Neural cell (in vitro differentiated cells): ENCODE measurements around the gene LYAR. TPM values are rescaled to one million over a fixed set of nuclear protein-coding genes. Genes with fewer than 3 reads are reported as not detected.

Experiments used
- H2AFZ ChIP-seq: fragments of 200-600, 300-800 bp; sonication (generic), shearing (Covaris generic); 2 replicates; pipeline ENCODE4 v1.6.0; 2014; ENCODE audit warnings: low read depth, mild to moderate bottlenecking, antibody characterized with exemption, low read length, moderate library complexity
- H3F3A ChIP-seq: fragments of 200-600 bp; shearing (Covaris generic); 2 replicates; pipeline ENCODE4 v1.6.1; 2016; ENCODE audit warnings: mild to moderate bottlenecking, moderate library complexity, mixed read lengths, antibody characterized with exemption, low read length; ENCODE audit not compliant: insufficient read depth, poor library complexity, severe bottlenecking
- H3K27ac ChIP-seq: fragments of 200-600, 300-800 bp; sonication (generic), shearing (Covaris generic); 2 replicates; pipeline ENCODE4 v1.5.1; 2014; ENCODE audit warnings: mild to moderate bottlenecking, low read length, moderate library complexity
- H3K27me3 ChIP-seq: fragments of 300-800, 200-600 bp; sonication (generic), shearing (Covaris generic); 2 replicates; pipeline ENCODE4 v1.6.0; 2014; ENCODE audit warnings: mild to moderate bottlenecking, low read depth, low read length, moderate library complexity; ENCODE audit not compliant: insufficient read depth
- H3K36me3 ChIP-seq: fragments of 300-800, 200-600 bp; sonication (generic), shearing (Covaris generic); 2 replicates; pipeline ENCODE4 v1.5.1; 2014; ENCODE audit warnings: mild to moderate bottlenecking, antibody characterized with exemption, low read length, moderate library complexity; ENCODE audit not compliant: insufficient read depth
- H3K4me2 ChIP-seq: fragments of 300-800, 200-600 bp; sonication (generic), shearing (Covaris generic); 2 replicates; pipeline ENCODE4 v1.6.0; 2014; ENCODE audit warnings: mild to moderate bottlenecking, low read length
- H3K4me3 ChIP-seq: fragments of 300-800, 200-600 bp; sonication (generic), shearing (Covaris generic); 2 replicates; pipeline ENCODE4 v1.5.1; 2014; ENCODE audit warnings: mild to moderate bottlenecking, low read length, moderate library complexity
- H3K79me2 ChIP-seq: fragments of 200-600 bp; shearing (Covaris generic); replicated peaks from 2 replicates; pipeline ENCODE4 v1.6.0; 2014; ENCODE audit warnings: mild to moderate bottlenecking, low read length, moderate library complexity; ENCODE audit not compliant: insufficient read depth
- H3K9ac ChIP-seq: fragments of 300-800, 200-600 bp; sonication (generic), shearing (Covaris generic); 2 replicates; pipeline ENCODE4 v1.6.1; 2016; ENCODE audit warnings: mild to moderate bottlenecking, low read length, mixed read lengths
- H3K9me2 ChIP-seq: fragments of 200-600 bp; shearing (Covaris generic); 2 replicates; pipeline ENCODE4 v1.6.1; 2016; ENCODE audit warnings: mild to moderate bottlenecking, low read length, mixed read lengths; ENCODE audit not compliant: insufficient read depth
- H3K9me3 ChIP-seq: fragments of 200-600, 300-800 bp; sonication (generic), shearing (Covaris generic); 2 replicates; pipeline ENCODE4 v1.6.1; 2016; ENCODE audit warnings: mild to moderate bottlenecking, mixed run types, low read length, moderate library complexity, mixed read lengths
- H4K20me1 ChIP-seq: fragments of 200-600 bp; shearing (Covaris generic); 2 replicates; pipeline ENCODE4 v1.6.1; 2016; ENCODE audit warnings: mild to moderate bottlenecking, mixed run types; ENCODE audit not compliant: insufficient read depth
- CTCF ChIP-seq: fragments of 450-650 bp; IDR thresholded peaks from 2 replicates; pipeline ENCODE4 v1.5.1; 2014; ENCODE audit warnings: antibody characterized with exemption, mild to moderate bottlenecking, moderate library complexity; ENCODE audit not compliant: poor library complexity, severe bottlenecking
- EP300 ChIP-seq: fragments of 450-650 bp; conservative IDR thresholded peaks from 2 replicates; pipeline ENCODE4 v1.6.1; 2014; ENCODE audit warnings: antibody characterized with exemption, mild to moderate bottlenecking, moderate library complexity; ENCODE audit not compliant: poor library complexity, severe bottlenecking
- EZH2 ChIP-seq: fragments of 200-600, 300-800 bp; shearing (Covaris generic), sonication (generic); IDR thresholded peaks from 2 replicates; pipeline ENCODE4 v1.6.1; 2014; ENCODE audit warnings: antibody characterized with exemption, low read length, borderline replicate concordance, mild to moderate bottlenecking; ENCODE audit not compliant: insufficient read depth, poor library complexity, severe bottlenecking
- MXI1 ChIP-seq: fragments of 450-650 bp; conservative IDR thresholded peaks from 2 replicates; pipeline ENCODE4 v1.6.1; 2014; ENCODE audit warnings: antibody characterized with exemption, mild to moderate bottlenecking; ENCODE audit not compliant: poor library complexity, severe bottlenecking
- POLR2AphosphoS5 ChIP-seq: IDR thresholded peaks from 2 replicates; pipeline ENCODE4 v1.6.1; 2012
- RAD21 ChIP-seq: fragments of 450-650 bp; conservative IDR thresholded peaks from 2 replicates; pipeline ENCODE4 v1.6.1; 2014; ENCODE audit warnings: antibody characterized with exemption, mild to moderate bottlenecking, moderate library complexity
- REST ChIP-seq: IDR thresholded peaks from 2 replicates; pipeline ENCODE4 v1.6.1; 2012; ENCODE audit warnings: borderline replicate concordance
- SMC3 ChIP-seq: fragments of 450-650 bp; conservative IDR thresholded peaks from 2 replicates; pipeline ENCODE4 v1.6.1; 2014; ENCODE audit warnings: antibody characterized with exemption, mild to moderate bottlenecking, moderate library complexity; ENCODE audit not compliant: poor library complexity
- TAF1 ChIP-seq: IDR thresholded peaks from 2 replicates; pipeline ENCODE4 v1.6.1; 2012; ENCODE audit warnings: low read depth
- polyA minus RNA-seq: library from RNA; depleted of rRNA, polyadenylated mRNA; stranded (reverse); fragments of >200 nt; gene quantifications from 2 replicates; pipeline ENCODE4 v1.2.3, GENCODE V29; 2014
- polyA plus RNA-seq: library from polyadenylated mRNA; depleted of rRNA; stranded (reverse); fragments of >200 nt; gene quantifications from 2 replicates; pipeline ENCODE4 v1.2.3, GENCODE V29; 2014

The LYAR gene
- polyA plus RNA-seq: 10.0 and 14.7 TPM in 2 replicates
- polyA minus RNA-seq: 8.8 and 9.7 TPM in 2 replicates

- no peaks in the 10 kb centered on the region for H3K27me3 ChIP-seq
- TF ChIP-seq RAD21: peak; percentile 54
- peak; percentile 23 for TF ChIP-seq EP300
- peak; percentile 83 for TF ChIP-seq TAF1
- TF ChIP-seq REST: peak; percentile 62
- peak; percentile 43 for TF ChIP-seq SMC3
- TF ChIP-seq MXI1: peak; percentile 99
- TF ChIP-seq POLR2AphosphoS5: peak; percentile 97
- peak; percentile 19 for TF ChIP-seq CTCF
- no peak for TF ChIP-seq EZH2
- H3K9me2 ChIP-seq: no peaks in the 10 kb centered on the region
- H3K79me2 ChIP-seq: peaks cover 50% of the 10 kb centered on the region
- peak within 1 kb of the TSS; percentile 90 for H2AFZ ChIP-seq
- peak within 1 kb of the TSS; percentile 92 for H3K9ac ChIP-seq
- H3K36me3 ChIP-seq: no peaks in the 10 kb centered on the region
- H3K27ac ChIP-seq: peak within 1 kb of the TSS; percentile 78
- no peaks in the 10 kb centered on the region for H3F3A ChIP-seq
- no peaks in the 10 kb centered on the region for H4K20me1 ChIP-seq
- H3K4me3 ChIP-seq: peak within 1 kb of the TSS; percentile 95
- peak within 1 kb of the TSS; percentile 99 for H3K4me2 ChIP-seq
- no peaks in the 10 kb centered on the region for H3K9me3 ChIP-seq
Measured at GRCh38 chr4:4289941-4290850, at the start of gene LYAR, which contains the start of gene ZBTB49. LYAR (minus strand) TSS chr4:4290154; CDS start chr4:4283742, 6,412 bp downstream. ZBTB49 (plus strand) TSS chr4:4290251; CDS start chr4:4299946, 9,695 bp downstream.

- Histone ChIP-seq H3K9me3 (no peaks in the 10 kb centered on the region), H3K36me3 (no peaks in the 10 kb centered on the region), H3K9ac (no peak overlapping the region), H3K27me3 (no peaks in the 10 kb centered on the region), H2AFZ (no peak overlapping the region), H3K9me2 (no peaks in the 10 kb centered on the region), H3K4me2 (no peak overlapping the region), H4K20me1 (no peaks in the 10 kb centered on the region), H3K4me3 (no peak overlapping the region), H3K27ac (no peak overlapping the region), H3K79me2 (no peaks in the 10 kb centered on the region), H3F3A (no peaks in the 10 kb centered on the region)
- TF ChIP-seq POLR2AphosphoS5: no peak
- no peak for TF ChIP-seq SMC3
- TF ChIP-seq CTCF: no peak
- TF ChIP-seq MXI1: no peak
- no peak for TF ChIP-seq REST
- TF ChIP-seq EZH2: no peak
- TF ChIP-seq TAF1: no peak
- TF ChIP-seq EP300: no peak
- TF ChIP-seq RAD21: no peak
Measured at GRCh38 chr4:4339504-4340085, 49.6 kb upstream of the LYAR start.
